ENCODE data around the gene MKNK1.

Gene MKNK1

GRCh38 chr1:46646844-46647243, 42.8 kb upstream of the MKNK1 start:
- Histone ChIP-seq H3K4me2 (ENCODE audit: low read depth, low read length, poor library complexity, severe bottlenecking) (no peak overlapping the region), H3K9me2 (replicated peaks; ENCODE audit: insufficient read depth, low read length) (no peaks in the 10 kb centered on the region), H3K27me3 (ENCODE audit: low read length) (no peaks in the 10 kb centered on the region), H4K20me1 (ENCODE audit: low read depth, low read length) (no peaks in the 10 kb centered on the region), H3K9me3 (ENCODE audit: insufficient read depth, low read length) (peaks cover 4% of the 10 kb centered on the region; the same call in 1 of the 2 replicates), H3K36me3 (ENCODE audit: low read length) (peaks cover 10% of the 10 kb centered on the region), H3K9ac (ENCODE audit: low read length) (no peak overlapping the region), H3K27ac (ENCODE audit: low read depth, low read length) (no peak overlapping the region), H2AFZ (ENCODE audit: low read depth, low read length, severe bottlenecking) (no peak overlapping the region), H3K4me3 (ENCODE audit: insufficient read depth, low read length, poor library complexity, severe bottlenecking) (no peak overlapping the region), H3K79me2 (ENCODE audit: insufficient read depth, low read length) (no peaks in the 10 kb centered on the region), H3F3A (ENCODE audit: insufficient read depth) (no peaks in the 10 kb centered on the region)
- TF ChIP-seq, protein P1, sequence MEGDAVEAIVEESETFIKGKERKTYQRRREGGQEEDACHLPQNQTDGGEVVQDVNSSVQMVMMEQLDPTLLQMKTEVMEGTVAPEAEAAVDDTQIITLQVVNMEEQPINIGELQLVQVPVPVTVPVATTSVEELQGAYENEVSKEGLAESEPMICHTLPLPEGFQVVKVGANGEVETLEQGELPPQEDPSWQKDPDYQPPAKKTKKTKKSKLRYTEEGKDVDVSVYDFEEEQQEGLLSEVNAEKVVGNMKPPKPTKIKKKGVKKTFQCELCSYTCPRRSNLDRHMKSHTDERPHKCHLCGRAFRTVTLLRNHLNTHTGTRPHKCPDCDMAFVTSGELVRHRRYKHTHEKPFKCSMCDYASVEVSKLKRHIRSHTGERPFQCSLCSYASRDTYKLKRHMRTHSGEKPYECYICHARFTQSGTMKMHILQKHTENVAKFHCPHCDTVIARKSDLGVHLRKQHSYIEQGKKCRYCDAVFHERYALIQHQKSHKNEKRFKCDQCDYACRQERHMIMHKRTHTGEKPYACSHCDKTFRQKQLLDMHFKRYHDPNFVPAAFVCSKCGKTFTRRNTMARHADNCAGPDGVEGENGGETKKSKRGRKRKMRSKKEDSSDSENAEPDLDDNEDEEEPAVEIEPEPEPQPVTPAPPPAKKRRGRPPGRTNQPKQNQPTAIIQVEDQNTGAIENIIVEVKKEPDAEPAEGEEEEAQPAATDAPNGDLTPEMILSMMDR (IDR thresholded peaks at IDR 0.05; ENCODE audit: insufficient read depth, low read length, poor library complexity, severe bottlenecking): no peak
- no peak for TF ChIP-seq EZH2phosphoT487 (conservative IDR thresholded peaks at IDR 0.05; ENCODE audit: low read length)

GRCh38 chr1:46646331-46646730, 42.3 kb upstream of the MKNK1 start:
- no peaks in the 10 kb centered on the region for H3K79me2 ChIP-seq (ENCODE audit: insufficient read depth, low read length)

DNA sequence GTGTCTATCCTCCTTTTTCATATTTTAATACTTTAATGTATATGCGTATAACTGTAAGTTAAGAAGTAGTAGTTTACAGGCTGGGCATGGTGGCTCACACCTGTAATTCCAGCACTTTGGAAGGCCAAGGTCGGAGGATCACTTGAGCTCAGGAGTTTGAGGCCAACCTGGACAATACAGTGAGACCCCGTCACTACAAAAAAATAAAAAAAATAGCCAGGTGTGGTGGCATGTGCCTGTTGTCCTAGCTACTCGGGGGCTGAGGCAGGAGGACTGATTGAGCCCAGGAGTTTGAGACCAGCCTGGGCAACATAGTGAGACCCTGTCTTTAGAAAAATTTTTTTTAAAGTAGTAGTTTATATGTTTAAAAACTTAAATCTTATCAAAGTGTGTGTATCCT, 41.7 kb upstream of the MKNK1 start:
- no peak overlapping the region for H3K27ac ChIP-seq (ENCODE audit: low read depth, low read length)
- peaks cover 10% of the 10 kb centered on the region for H3K36me3 ChIP-seq (ENCODE audit: low read length)
- H3K27me3 ChIP-seq (ENCODE audit: low read length): no peaks in the 10 kb centered on the region
- H4K20me1 ChIP-seq (ENCODE audit: low read depth, low read length): no peaks in the 10 kb centered on the region
- TF ChIP-seq EZH2phosphoT487 (conservative IDR thresholded peaks at IDR 0.05; ENCODE audit: low read length): no peak
- TF ChIP-seq, protein P1 (IDR thresholded peaks at IDR 0.05; ENCODE audit: insufficient read depth, low read length, poor library complexity, severe bottlenecking): no peak
- H3F3A ChIP-seq (ENCODE audit: insufficient read depth): no peaks in the 10 kb centered on the region
- peaks cover 4% of the 10 kb centered on the region; the same call in 1 of the 2 replicates for H3K9me3 ChIP-seq (ENCODE audit: insufficient read depth, low read length)
- no peaks in the 10 kb centered on the region for H3K79me2 ChIP-seq (ENCODE audit: insufficient read depth, low read length)
- no peak overlapping the region for H2AFZ ChIP-seq (ENCODE audit: low read depth, low read length, severe bottlenecking)
- no peaks in the 10 kb centered on the region for H3K9me2 ChIP-seq (replicated peaks; ENCODE audit: insufficient read depth, low read length)
- H3K4me2 ChIP-seq (ENCODE audit: low read depth, low read length, poor library complexity, severe bottlenecking): no peak overlapping the region
- no peak overlapping the region for H3K4me3 ChIP-seq (ENCODE audit: insufficient read depth, low read length, poor library complexity, severe bottlenecking)
- H3K9ac ChIP-seq (ENCODE audit: low read length): no peak overlapping the region

More at GRCh38 chr1:46646331-46646730, 42.3 kb upstream of the MKNK1 start:
- no peak overlapping the region for H3K9ac ChIP-seq (ENCODE audit: low read length)
- H3K27me3 ChIP-seq (ENCODE audit: low read length): no peaks in the 10 kb centered on the region
- H3K27ac ChIP-seq (ENCODE audit: low read depth, low read length): no peak overlapping the region
- peaks cover 10% of the 10 kb centered on the region for H3K36me3 ChIP-seq (ENCODE audit: low read length)
- H2AFZ ChIP-seq (ENCODE audit: low read depth, low read length, severe bottlenecking): no peak overlapping the region
- H3K4me3 ChIP-seq (ENCODE audit: insufficient read depth, low read length, poor library complexity, severe bottlenecking): no peak overlapping the region
- TF ChIP-seq EZH2phosphoT487 (conservative IDR thresholded peaks at IDR 0.05; ENCODE audit: low read length): no peak
- no peak overlapping the region for H3K4me2 ChIP-seq (ENCODE audit: low read depth, low read length, poor library complexity, severe bottlenecking)
- H3F3A ChIP-seq (ENCODE audit: insufficient read depth): no peaks in the 10 kb centered on the region
- H4K20me1 ChIP-seq (ENCODE audit: low read depth, low read length): no peaks in the 10 kb centered on the region
- H3K9me2 ChIP-seq (replicated peaks; ENCODE audit: insufficient read depth, low read length): no peaks in the 10 kb centered on the region
- peaks cover 4% of the 10 kb centered on the region; the same call in 1 of the 2 replicates for H3K9me3 ChIP-seq (ENCODE audit: insufficient read depth, low read length)

- Histone ChIP-seq H3K9ac (ENCODE audit: low read length) (no peak overlapping the region), H3K9me3 (ENCODE audit: insufficient read depth, low read length) (no peaks in the 10 kb centered on the region), H3K27ac (ENCODE audit: low read depth, low read length) (no peak overlapping the region), H4K20me1 (ENCODE audit: low read depth, low read length) (no peaks in the 10 kb centered on the region), H3K4me2 (ENCODE audit: low read depth, low read length, poor library complexity, severe bottlenecking) (no peak overlapping the region), H2AFZ (ENCODE audit: low read depth, low read length, severe bottlenecking) (no peak overlapping the region), H3K9me2 (replicated peaks; ENCODE audit: insufficient read depth, low read length) (no peaks in the 10 kb centered on the region), H3F3A (ENCODE audit: insufficient read depth) (no peaks in the 10 kb centered on the region), H3K4me3 (ENCODE audit: insufficient read depth, low read length, poor library complexity, severe bottlenecking) (no peak overlapping the region), H3K79me2 (ENCODE audit: insufficient read depth, low read length) (no peaks in the 10 kb centered on the region), H3K36me3 (ENCODE audit: low read length) (peaks cover 6% of the 10 kb centered on the region; the same call in 1 of the 2 replicates), H3K27me3 (ENCODE audit: low read length) (no peaks in the 10 kb centered on the region)
- TF ChIP-seq, protein P1 (IDR thresholded peaks at IDR 0.05; ENCODE audit: insufficient read depth, low read length, poor library complexity, severe bottlenecking): no peak
- no peak for TF ChIP-seq EZH2phosphoT487 (conservative IDR thresholded peaks at IDR 0.05; ENCODE audit: low read length)
Observed at GRCh38 chr1:46643368-46643775, 39.3 kb upstream of the MKNK1 start.
